Endothelial cell of umbilical vein (primary cell): ENCODE results near the gene RBM28. TPM values are rescaled to one million over a fixed set of nuclear protein-coding genes. Genes with fewer than 3 reads are reported as not detected.

Experiments
- BruUV-seq: library from RNA; stranded (reverse); fragments of 400-500 nt; replicated peaks from 2 replicates; lab custom pipeline; 2021; lab: Mats Ljungman, UMichigan
- CTCF ChIA-PET: fragments of 300-600, 350-600 bp; sonication (Branson Sonifier 250); formaldehyde crosslinking; loops from one replicate; lab custom pipeline; 2021; ENCODE audit warnings: antibody characterized with exemption, inconsistent platforms; lab: Charles Lee
- POLR2A ChIA-PET: fragments of 300-600, 350-600 bp; sonication (Branson Sonifier 250); formaldehyde crosslinking; loops from one replicate; lab custom pipeline; 2021; ENCODE audit warnings: antibody characterized with exemption, inconsistent platforms; lab: Charles Lee
- DNase-seq: peaks from one replicate; pipeline ENCODE4 v3.0.0-alpha.2; 2011; ENCODE audit warnings: low read depth, low spot score
- FAIRE-seq: peaks from 2 replicates; lab custom pipeline; 2011; peaks lifted over from hg19 to GRCh38; lab: Jason Lieb, UNC
- H2AFZ ChIP-seq: 2 replicates; pipeline ENCODE4 v1.6.0; 2012; ENCODE audit warnings: low read depth, low read length, control low read depth, inconsistent platforms
- H3K27ac ChIP-seq: 2 replicates; pipeline ENCODE4 v1.5.1; 2011; ENCODE audit warnings: low read depth, mild to moderate bottlenecking, control low read depth, low read length, moderate library complexity; ENCODE audit not compliant: insufficient read depth
- H3K27me3 ChIP-seq, 2 experiments: 2 replicates each; pipeline versions ENCODE4 v1.6.0 to v1.6.1; 2011; ENCODE audit warnings: low read length in 2 of 2, mixed read lengths in 1 of 2; ENCODE audit not compliant: control insufficient read depth in 2 of 2, insufficient read depth in 2 of 2
- H3K36me3 ChIP-seq, 2 experiments: 2 replicates in 1 of 2; 3 replicates in 1 of 2; pipeline ENCODE4 v1.5.1; 2011; ENCODE audit warnings: low read length in 2 of 2, mild to moderate bottlenecking in 1 of 2, moderate library complexity in 1 of 2; ENCODE audit not compliant: control insufficient read depth in 2 of 2, insufficient read depth in 2 of 2; ENCODE audit errors: extremely low read depth in 1 of 2
- H3K4me1 ChIP-seq: 3 replicates; pipeline ENCODE4 v1.5.1; 2011; ENCODE audit warnings: mild to moderate bottlenecking, low read length; ENCODE audit not compliant: control insufficient read depth, insufficient read depth; ENCODE audit errors: extremely low read depth
- H3K4me2 ChIP-seq: 2 replicates; pipeline ENCODE4 v1.6.1; 2011; ENCODE audit warnings: low read length, control low read depth, mixed read lengths; ENCODE audit not compliant: insufficient read depth
- H3K4me3 ChIP-seq, 3 experiments: fragments of 200-600 bp in 1 of 3; sonication (generic), shearing (Covaris generic) in 1 of 3; replicated peaks in 1 of 3; 2 replicates each; pipeline ENCODE4 v1.5.1; 2011 to 2016; ENCODE audit warnings: control low read depth in 3 of 3, low read length in 3 of 3, mild to moderate bottlenecking in 2 of 3, inconsistent platforms in 1 of 3, low read depth in 1 of 3, moderate library complexity in 1 of 3; ENCODE audit not compliant: insufficient read depth in 1 of 3
- H3K79me2 ChIP-seq: 2 replicates; pipeline ENCODE4 v1.6.0; 2012; ENCODE audit warnings: low read length, inconsistent platforms; ENCODE audit not compliant: control insufficient read depth, insufficient read depth
- H3K9ac ChIP-seq: replicated peaks from 2 replicates; pipeline ENCODE3; 2011; ENCODE audit warnings: low read length, control low read depth; ENCODE audit not compliant: insufficient read depth; ENCODE audit errors: extremely low read depth
- H3K9me1 ChIP-seq: replicated peaks from 3 replicates; pipeline ENCODE4 v1.6.0; 2011; ENCODE audit warnings: mild to moderate bottlenecking, low read length; ENCODE audit not compliant: control insufficient read depth, insufficient read depth; ENCODE audit errors: extremely low read depth
- H3K9me3 ChIP-seq: replicated peaks from 2 replicates; pipeline ENCODE4 v1.5.1; 2012; ENCODE audit warnings: low read length, inconsistent platforms; ENCODE audit not compliant: control insufficient read depth, insufficient read depth
- H4K20me1 ChIP-seq: replicated peaks from 2 replicates; pipeline ENCODE3; 2011; ENCODE audit warnings: mild to moderate bottlenecking, low read length; ENCODE audit not compliant: control insufficient read depth, insufficient read depth; ENCODE audit errors: extremely low read depth
- FOS ChIP-seq: IDR thresholded peaks from 2 replicates; pipeline ENCODE4 v1.6.1; 2011; ENCODE audit warnings: mild to moderate bottlenecking, low read length, moderate library complexity, borderline replicate concordance; ENCODE audit not compliant: insufficient read depth
- GATA2 ChIP-seq: IDR thresholded peaks from 2 replicates; pipeline ENCODE4 v1.7.0; 2011; ENCODE audit warnings: low read depth, mild to moderate bottlenecking, moderate library complexity, mixed read lengths, low read length; ENCODE audit not compliant: insufficient read length, insufficient read depth
- JUN ChIP-seq: IDR thresholded peaks from 2 replicates; pipeline ENCODE4 v1.6.1; 2011; ENCODE audit warnings: borderline replicate concordance, low read depth; ENCODE audit not compliant: insufficient read length, insufficient read depth
- MYC ChIP-seq: IDR thresholded peaks from one replicate; pipeline ENCODE4 v1.6.1; 2011; ENCODE audit warnings: mild to moderate bottlenecking, low read depth, low read length
- POLR2A ChIP-seq: IDR thresholded peaks from 2 replicates; pipeline ENCODE4 v1.6.1; 2012; ENCODE audit warnings: low read depth, mild to moderate bottlenecking, control low read depth, low read length
- POLR2AphosphoS5 ChIP-seq: IDR thresholded peaks from 2 replicates; pipeline ENCODE4 v1.6.1; 2012; ENCODE audit warnings: low read depth, mild to moderate bottlenecking, control low read depth, low read length, moderate library complexity; ENCODE audit not compliant: insufficient read depth
- dilution Hi-C: fragments of 300-500 bp; cut with MboI; formaldehyde crosslinking; loops from one replicate; pipeline ENCODE4 v1.15.0; 2019; ENCODE audit warnings: low sequenced_read_pairs; ENCODE audit not compliant: extremely low pct_ligation_motif_present
- intact Hi-C: fragments of 100-400 bp; cut with micrococcal nuclease; formaldehyde crosslinking; loops from one replicate; pipeline ENCODE4 v1.10.0; 2022
- polyA plus RNA-seq, 4 experiments: library from polyadenylated mRNA; depleted of rRNA in 3 of 4; stranded (reverse) in 3 of 4; unstranded in 1 of 4; fragments of >200 nt; gene quantifications; 2 replicates each; pipeline versions ENCODE4 v1.2.1 to v1.2.3, GENCODE V29; 2011 to 2012; ENCODE audit warnings: missing spikeins in 1 of 4
- total RNA-seq: library from RNA; stranded (reverse); gene quantifications from 2 replicates; pipeline ENCODE4 v1.2.3, GENCODE V29; 2021
- TF ChIP-seq, protein P1 (sequence below), 2 donors: IDR thresholded peaks; 1 replicate in 1 of 2; 2 replicates in 1 of 2; pipeline ENCODE4 v1.5.1; 2011; ENCODE audit warnings: low read length in 2 of 2, mild to moderate bottlenecking in 2 of 2, moderate library complexity in 2 of 2, control low read depth in 1 of 2, inconsistent platforms in 1 of 2, low read depth in 1 of 2; ENCODE audit not compliant: insufficient read depth in 1 of 2; ENCODE audit errors: extremely low read depth in 1 of 2
- TF ChIP-seq, protein P2 (sequence below): IDR thresholded peaks from 2 replicates; pipeline ENCODE4 v1.6.1; 2011; ENCODE audit not compliant: insufficient read depth, insufficient read length

Gene RBM28
- total and polyA plus RNA-seq, 2 donors (not counting 3 experiments of a cell fraction or from before 2014, with no cell fraction given) = 11.6 to 58.7 TPM

DNA sequence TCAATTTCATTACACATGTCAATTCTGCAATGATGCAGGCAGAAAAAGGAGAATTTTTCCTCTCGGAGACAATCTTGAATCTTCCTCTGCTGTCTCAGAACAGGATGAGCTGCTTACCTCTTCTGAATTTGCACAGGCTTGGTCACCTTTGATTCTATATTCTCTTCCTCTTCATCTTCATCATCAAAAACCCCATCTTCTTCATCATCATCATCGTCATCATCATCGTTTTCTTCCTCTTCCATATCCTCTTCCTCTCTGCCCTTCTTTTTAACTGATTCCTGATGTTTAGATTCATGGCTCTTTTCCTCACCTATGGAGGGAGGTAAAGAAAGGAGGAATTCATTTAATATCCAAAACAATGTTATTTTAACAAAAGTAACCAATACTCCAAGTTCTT, 8.0 kb downstream of the RBM28 start:
- CTCF ChIA-PET = interaction anchor here (1.0 kb wide), 1 partner anchor 8 kb away, joined by 3 read pairs; the partner anchor contains the start of gene RBM28
- peaks cover 3% of the 10 kb centered on the region for H3K79me2 ChIP-seq
- no peaks in the 10 kb centered on the region for H3K4me1 ChIP-seq
- dilution Hi-C loops = no loop called here
- no peak overlapping the region for H2AFZ ChIP-seq
- H3K36me3 ChIP-seq = peaks cover 28 to 30% of the 10 kb centered on the region in 2 experiments
- H3K4me2 ChIP-seq = no peak overlapping the region
- TF ChIP-seq, protein P1, sequence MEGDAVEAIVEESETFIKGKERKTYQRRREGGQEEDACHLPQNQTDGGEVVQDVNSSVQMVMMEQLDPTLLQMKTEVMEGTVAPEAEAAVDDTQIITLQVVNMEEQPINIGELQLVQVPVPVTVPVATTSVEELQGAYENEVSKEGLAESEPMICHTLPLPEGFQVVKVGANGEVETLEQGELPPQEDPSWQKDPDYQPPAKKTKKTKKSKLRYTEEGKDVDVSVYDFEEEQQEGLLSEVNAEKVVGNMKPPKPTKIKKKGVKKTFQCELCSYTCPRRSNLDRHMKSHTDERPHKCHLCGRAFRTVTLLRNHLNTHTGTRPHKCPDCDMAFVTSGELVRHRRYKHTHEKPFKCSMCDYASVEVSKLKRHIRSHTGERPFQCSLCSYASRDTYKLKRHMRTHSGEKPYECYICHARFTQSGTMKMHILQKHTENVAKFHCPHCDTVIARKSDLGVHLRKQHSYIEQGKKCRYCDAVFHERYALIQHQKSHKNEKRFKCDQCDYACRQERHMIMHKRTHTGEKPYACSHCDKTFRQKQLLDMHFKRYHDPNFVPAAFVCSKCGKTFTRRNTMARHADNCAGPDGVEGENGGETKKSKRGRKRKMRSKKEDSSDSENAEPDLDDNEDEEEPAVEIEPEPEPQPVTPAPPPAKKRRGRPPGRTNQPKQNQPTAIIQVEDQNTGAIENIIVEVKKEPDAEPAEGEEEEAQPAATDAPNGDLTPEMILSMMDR (IDR thresholded peaks at IDR 0.05; ENCODE audit: extremely low read depth in 1 of 2, insufficient read depth in 1 of 2, low read depth in 1 of 2, low read length in 2 of 2) = no peak
- no peak for TF ChIP-seq GATA2
- TF ChIP-seq POLR2AphosphoS5 = no peak
- TF ChIP-seq, protein P2, sequence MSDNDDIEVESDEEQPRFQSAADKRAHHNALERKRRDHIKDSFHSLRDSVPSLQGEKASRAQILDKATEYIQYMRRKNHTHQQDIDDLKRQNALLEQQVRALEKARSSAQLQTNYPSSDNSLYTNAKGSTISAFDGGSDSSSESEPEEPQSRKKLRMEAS = no peak
- no peak for TF ChIP-seq POLR2A
- TF ChIP-seq FOS = no peak
- no peak for TF ChIP-seq JUN
- TF ChIP-seq MYC = no peak
- DNase-seq (no peak), FAIRE-seq (no peak)
- BruUV-seq = no TSS peak
- H3K9me1 ChIP-seq = no peaks in the 10 kb centered on the region
- no peaks in the 10 kb centered on the region for H4K20me1 ChIP-seq
- H3K4me3 ChIP-seq = no peak overlapping the region
- no peak overlapping the region for H3K9ac ChIP-seq
- POLR2A ChIA-PET = no interaction called here
- intact Hi-C loops = no loop called here
- H3K27me3 ChIP-seq = no peaks in the 10 kb centered on the region
- no peak overlapping the region for H3K27ac ChIP-seq
- H3K9me3 ChIP-seq = no peaks in the 10 kb centered on the region
